Trophoblast cell (in vitro differentiated cells and primary cell): Measurements from ENCODE around the gene IFITM10.

Experiments
- DNase-seq, 2 donors: peaks; one replicate each; pipeline ENCODE4 v3.0.0-alpha.2; 2016
- H2AFZ ChIP-seq: 2 replicates; pipeline ENCODE4 v1.6.1; 2013; ENCODE audit warnings: low read length, moderate library complexity, mild to moderate bottlenecking; ENCODE audit not compliant: insufficient read depth, poor library complexity
- H2AK5ac ChIP-seq: 2 replicates; pipeline ENCODE4 v1.6.1; 2013; ENCODE audit warnings: mild to moderate bottlenecking, low read length
- H2BK120ac ChIP-seq: 2 replicates; pipeline ENCODE4 v1.6.1; 2013; ENCODE audit warnings: low read length, mild to moderate bottlenecking, moderate library complexity; ENCODE audit not compliant: insufficient read depth, poor library complexity
- H2BK12ac ChIP-seq: 2 replicates; pipeline ENCODE4 v1.6.1; 2013; ENCODE audit warnings: mild to moderate bottlenecking, low read length, moderate library complexity
- H2BK5ac ChIP-seq: 2 replicates; pipeline ENCODE4 v1.6.1; 2013; ENCODE audit warnings: low read length, low read depth, moderate library complexity, mild to moderate bottlenecking; ENCODE audit not compliant: poor library complexity
- H3K14ac ChIP-seq: 2 replicates; pipeline ENCODE4 v1.6.1; 2013; ENCODE audit warnings: mild to moderate bottlenecking, low read length
- H3K18ac ChIP-seq: 2 replicates; pipeline ENCODE4 v1.6.1; 2013; ENCODE audit warnings: mild to moderate bottlenecking, low read length
- H3K23ac ChIP-seq: 2 replicates; pipeline ENCODE4 v1.6.1; 2013; ENCODE audit warnings: low read length
- H3K27ac ChIP-seq: 2 replicates; pipeline ENCODE4 v1.5.1; 2013; ENCODE audit warnings: low read depth, mild to moderate bottlenecking, inconsistent platforms, low read length, moderate library complexity
- H3K27me3 ChIP-seq: 2 replicates; pipeline ENCODE4 v1.6.1; 2013; ENCODE audit warnings: inconsistent platforms, mild to moderate bottlenecking, low read length, moderate library complexity; ENCODE audit not compliant: insufficient read depth
- H3K36me3 ChIP-seq, 2 experiments: 1 replicate in 1 of 2; 2 replicates in 1 of 2; pipeline ENCODE4 v1.6.1; 2013; ENCODE audit warnings: low read length in 2 of 2, mild to moderate bottlenecking in 2 of 2, moderate library complexity in 1 of 2; ENCODE audit not compliant: insufficient read depth in 2 of 2, control insufficient read depth in 1 of 2
- H3K4ac ChIP-seq: 2 replicates; pipeline ENCODE4 v1.6.1; 2013; ENCODE audit warnings: low read depth, mild to moderate bottlenecking, low read length, moderate library complexity
- H3K4me1 ChIP-seq, 2 experiments: 1 replicate in 1 of 2; 2 replicates in 1 of 2; pipeline ENCODE4 v1.6.1; 2013; ENCODE audit warnings: low read length in 2 of 2, mild to moderate bottlenecking in 2 of 2, moderate library complexity in 1 of 2; ENCODE audit not compliant: insufficient read depth in 2 of 2, control insufficient read depth in 1 of 2
- H3K4me2 ChIP-seq: 2 replicates; pipeline ENCODE4 v1.6.1; 2013; ENCODE audit warnings: inconsistent platforms, mild to moderate bottlenecking, low read length, moderate library complexity
- H3K4me3 ChIP-seq: 2 replicates; pipeline ENCODE4 v1.5.1; 2013; ENCODE audit warnings: mild to moderate bottlenecking, low read depth, low read length, inconsistent platforms
- H3K79me1 ChIP-seq: one replicate; pipeline ENCODE4 v1.6.1; 2013; ENCODE audit warnings: low read length
- H3K79me2 ChIP-seq: 2 replicates; pipeline ENCODE4 v1.6.1; 2013; ENCODE audit warnings: low read length, mild to moderate bottlenecking; ENCODE audit not compliant: control insufficient read depth, insufficient read depth, poor library complexity
- H3K9ac ChIP-seq: 2 replicates; pipeline ENCODE4 v1.6.1; 2013; ENCODE audit warnings: mild to moderate bottlenecking, low read length
- H3K9me3 ChIP-seq: 2 replicates; pipeline ENCODE4 v1.6.1; 2013; ENCODE audit warnings: low read depth, mild to moderate bottlenecking, control low read depth, inconsistent platforms, low read length; ENCODE audit not compliant: insufficient read depth
- H4K12ac ChIP-seq: 2 replicates; pipeline ENCODE4 v1.6.1; 2013; ENCODE audit warnings: low read depth, mild to moderate bottlenecking, low read length, moderate library complexity
- H4K8ac ChIP-seq: 2 replicates; pipeline ENCODE4 v1.6.1; 2013; ENCODE audit warnings: low read depth, mild to moderate bottlenecking, low read length, moderate library complexity
- H4K91ac ChIP-seq: one replicate; pipeline ENCODE4 v1.6.1; 2013; ENCODE audit warnings: low read depth, mild to moderate bottlenecking, low read length, moderate library complexity
- WGBS: extraction: QIAGEN DNeasy Blood & Tissue Kit; methylation state at CpG from one replicate; pipeline ENCODE4 v1.1.7; 2013; ENCODE audit warnings: missing lambda C conversion rate; ENCODE audit not compliant: insufficient read length, insufficient coverage; ENCODE audit errors: extremely low coverage; 5-methylcytosine and 5-hydroxymethylcytosine counted together

The IFITM10 gene

GRCh38 chr11:1756791-1757771 is 6.7 kb upstream of the IFITM10 start:
- Histone ChIP-seq H3K27me3 (no peaks in the 10 kb centered on the region), H3K79me1 (no peaks in the 10 kb centered on the region)
- WGBS: no CpG with 5 or more reads among the region's 41 CpGs

GRCh38 chr11:1755692-1756561 is 5.5 kb upstream of the IFITM10 start:
- Histone ChIP-seq H2BK12ac (no peak overlapping the region), H3K9ac (no peak overlapping the region), H3K4me3 (no peak overlapping the region), H3K27ac (no peak overlapping the region), H4K91ac (no peak overlapping the region), H3K4ac (no peak overlapping the region), H3K27me3 (no peaks in the 10 kb centered on the region), H3K36me3 (peaks cover 53 to 71% of the 10 kb centered on the region in 2 experiments), H3K79me1 (no peaks in the 10 kb centered on the region), H3K18ac (no peak overlapping the region), H3K9me3 (peaks cover 4% of the 10 kb centered on the region), H3K79me2 (no peaks in the 10 kb centered on the region), H3K14ac (no peak overlapping the region), H4K8ac (no peak overlapping the region), H4K12ac (no peak overlapping the region), H3K4me2 (no peak overlapping the region), H2AFZ (no peak overlapping the region), H2AK5ac (no peak overlapping the region), H2BK5ac (no peak overlapping the region), H3K23ac (no peak overlapping the region), H2BK120ac (no peak overlapping the region), H3K4me1 (peaks cover 6% of the 10 kb centered on the region in 2 experiments)
- DNase-seq: no peak
- WGBS: no CpG with 5 or more reads among the region's 16 CpGs

More at GRCh38 chr11:1756791-1757771, 6.7 kb upstream of the IFITM10 start:
- no peak overlapping the region for H2AFZ ChIP-seq
- H3K27ac ChIP-seq: no peak overlapping the region
- no peak overlapping the region for H2BK5ac ChIP-seq
- H3K4ac ChIP-seq: no peak overlapping the region
- peaks cover 59 to 73% of the 10 kb centered on the region in 2 experiments for H3K36me3 ChIP-seq
- H3K18ac ChIP-seq: no peak overlapping the region
- H3K14ac ChIP-seq: no peak overlapping the region
- H4K91ac ChIP-seq: no peak overlapping the region
- no peak overlapping the region for H3K23ac ChIP-seq
- peaks cover 2% of the 10 kb centered on the region for H3K9me3 ChIP-seq
- no peak overlapping the region for H3K9ac ChIP-seq
- no peak overlapping the region for H3K4me3 ChIP-seq
- H4K8ac ChIP-seq: no peak overlapping the region
- H2BK120ac ChIP-seq: no peak overlapping the region
- H2BK12ac ChIP-seq: no peak overlapping the region
- H2AK5ac ChIP-seq: no peak overlapping the region
- no peaks in the 10 kb centered on the region for H3K79me2 ChIP-seq
- no peak overlapping the region for H4K12ac ChIP-seq
- no peak overlapping the region for H3K4me2 ChIP-seq
- no peak for DNase-seq
- H3K4me1 ChIP-seq: peaks cover 10% of the 10 kb centered on the region in 2 experiments

- no CpG with 5 or more reads among the region's 9 CpGs for WGBS
These were observed 4.9 kb upstream of the IFITM10 start for GRCh38 chr11:1755344-1755691.

GRCh38 chr11:1754376-1755150 is 4.2 kb upstream of the IFITM10 start:
- no peak overlapping the region for H3K4ac ChIP-seq

More at GRCh38 chr11:1755344-1755691, 4.9 kb upstream of the IFITM10 start:
- H3K36me3 ChIP-seq: peaks cover 51 to 66% of the 10 kb centered on the region in 2 experiments
- H3K14ac ChIP-seq: no peak overlapping the region
- no peak overlapping the region for H3K4me3 ChIP-seq
- H3K4ac ChIP-seq: no peak overlapping the region
- peaks cover 1% of the 10 kb centered on the region for H3K9me3 ChIP-seq
- H3K4me1 ChIP-seq: peaks cover under 1% of the 10 kb centered on the region in 2 experiments
- H4K91ac ChIP-seq: no peak overlapping the region
- H3K9ac ChIP-seq: no peak overlapping the region
- H2BK5ac ChIP-seq: no peak overlapping the region
- no peak overlapping the region for H3K23ac ChIP-seq
- H3K18ac ChIP-seq: no peak overlapping the region
- no peaks in the 10 kb centered on the region for H3K79me2 ChIP-seq
- H2BK120ac ChIP-seq: no peak overlapping the region
- no peak overlapping the region for H2BK12ac ChIP-seq
- no peak overlapping the region for H3K27ac ChIP-seq
- no peak for DNase-seq
- H3K79me1 ChIP-seq: no peaks in the 10 kb centered on the region
- no peak overlapping the region for H2AFZ ChIP-seq
- no peak overlapping the region for H4K8ac ChIP-seq
- H4K12ac ChIP-seq: no peak overlapping the region
- no peak overlapping the region for H2AK5ac ChIP-seq
- peaks cover 2% of the 10 kb centered on the region for H3K27me3 ChIP-seq
- H3K4me2 ChIP-seq: no peak overlapping the region

More at GRCh38 chr11:1754376-1755150, 4.2 kb upstream of the IFITM10 start:
- H2BK120ac ChIP-seq: no peak overlapping the region
- no peaks in the 10 kb centered on the region for H3K79me2 ChIP-seq
- no peak overlapping the region for H2AFZ ChIP-seq
- no peak overlapping the region for H3K23ac ChIP-seq
- peaks cover 8% of the 10 kb centered on the region for H3K27me3 ChIP-seq
- peaks cover 1% of the 10 kb centered on the region for H3K9me3 ChIP-seq
- H2BK12ac ChIP-seq: no peak overlapping the region
- no peak overlapping the region for H3K27ac ChIP-seq
- H3K4me2 ChIP-seq: no peak overlapping the region
- no peak overlapping the region for H3K9ac ChIP-seq
- H4K91ac ChIP-seq: no peak overlapping the region
- WGBS: no CpG with 5 or more reads among the region's 8 CpGs
- H4K8ac ChIP-seq: no peak overlapping the region
- no peak overlapping the region for H2BK5ac ChIP-seq
- H3K36me3 ChIP-seq: peaks cover 45 to 58% of the 10 kb centered on the region in 2 experiments
- H3K18ac ChIP-seq: no peak overlapping the region
- no peaks in the 10 kb centered on the region for H3K79me1 ChIP-seq
- no peak overlapping the region for H3K14ac ChIP-seq
- no peak overlapping the region for H3K4me3 ChIP-seq
- H3K4me1 ChIP-seq: no peaks in the 10 kb centered on the region
- DNase-seq: no peak
- no peak overlapping the region for H4K12ac ChIP-seq
- no peak overlapping the region for H2AK5ac ChIP-seq
